Vagina (tissue), 2 donors: ENCODE measurements around the gene DROSHA.

ENCODE experiments used
- CTCF ChIP-seq, 3 experiments: fragments of 450-650 bp in 2 of 3; fragments of 200-600 bp in 1 of 3; sonication (generic) in 1 of 3; IDR thresholded peaks; one replicate each; pipeline ENCODE4 v1.5.1; 2017 to 2019; ENCODE audit warnings: antibody characterized with exemption in 3 of 3, mild to moderate bottlenecking in 2 of 3, moderate library complexity in 2 of 3
- POLR2A ChIP-seq, 2 donors: fragments of 450-650 bp; IDR thresholded peaks; one replicate each; pipeline ENCODE4 v1.6.1; 2017; ENCODE audit warnings: antibody characterized with exemption in 2 of 2, mild to moderate bottlenecking in 2 of 2, moderate library complexity in 2 of 2
- POLR2AphosphoS5 ChIP-seq, 2 donors: sonication (generic); formaldehyde crosslinking; IDR thresholded peaks; one replicate each; pipeline ENCODE4 v1.9.0; 2017; ENCODE audit warnings: antibody characterized with exemption in 2 of 2, mild to moderate bottlenecking in 2 of 2, low read depth in 1 of 2; ENCODE audit not compliant: insufficient read depth in 1 of 2

- TF ChIP-seq CTCF (IDR thresholded peaks at IDR 0.05) (no peak), POLR2A (IDR thresholded peaks at IDR 0.05) (no peak), POLR2AphosphoS5 (IDR thresholded peaks at IDR 0.05; ENCODE audit: insufficient read depth in 1 of 2, low read depth in 1 of 2) (no peak)
These were observed 141.6 kb downstream of the DROSHA start for GRCh38 chr5:31390256-31390655.
